GM19395 (cell line): ENCODE results near the gene CDH4.

Source experiments
- ATAC-seq: cut with Tn5 transposase; IDR thresholded peaks from one replicate; pipeline ENCODE4 v1.9.1; 2021; ENCODE audit warnings: mild to moderate bottlenecking, moderate library complexity; ENCODE audit not compliant: unreplicated experiment

The CDH4 gene

DNA sequence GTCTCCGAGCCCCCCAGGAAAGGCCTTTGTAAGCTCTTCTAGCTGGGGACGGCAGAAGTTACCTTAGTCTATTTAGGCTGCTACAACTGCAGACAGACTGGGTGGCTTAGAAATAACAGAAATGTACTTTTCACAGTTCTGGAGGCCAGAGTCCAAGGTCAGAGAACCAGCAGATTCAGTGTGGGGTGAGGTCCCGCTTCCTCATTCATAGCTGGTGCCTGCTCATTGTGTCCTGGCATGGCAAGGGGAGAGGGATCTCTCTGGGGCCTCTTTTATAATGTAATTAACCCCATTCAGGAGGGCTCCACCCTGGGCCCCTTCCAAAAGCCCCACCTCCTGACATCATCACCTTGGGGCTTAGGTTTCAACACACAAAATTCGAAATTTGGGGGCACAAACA, 315.1 kb downstream of the CDH4 start:
- no peak for ATAC-seq

DNA sequence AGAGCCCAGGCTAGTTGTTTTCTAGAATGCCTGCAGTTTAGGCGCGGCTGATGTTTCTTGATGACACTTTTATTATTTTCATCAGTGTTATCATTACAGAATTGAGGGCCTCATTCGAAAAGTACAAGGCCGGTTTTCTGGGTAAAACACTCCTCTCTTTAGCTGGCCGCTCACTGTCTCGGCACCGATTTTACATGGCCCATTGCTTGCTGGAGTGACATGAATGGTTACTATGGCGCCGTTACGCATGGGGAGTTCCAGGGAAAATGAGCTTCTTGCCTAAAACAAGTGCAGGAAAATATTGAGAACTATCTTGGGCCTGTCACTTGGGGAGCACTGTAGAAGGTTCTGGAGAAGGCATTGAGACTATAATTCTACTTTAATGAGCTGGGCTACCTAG, 317.8 kb downstream of the CDH4 start:
- ATAC-seq = no peak

DNA sequence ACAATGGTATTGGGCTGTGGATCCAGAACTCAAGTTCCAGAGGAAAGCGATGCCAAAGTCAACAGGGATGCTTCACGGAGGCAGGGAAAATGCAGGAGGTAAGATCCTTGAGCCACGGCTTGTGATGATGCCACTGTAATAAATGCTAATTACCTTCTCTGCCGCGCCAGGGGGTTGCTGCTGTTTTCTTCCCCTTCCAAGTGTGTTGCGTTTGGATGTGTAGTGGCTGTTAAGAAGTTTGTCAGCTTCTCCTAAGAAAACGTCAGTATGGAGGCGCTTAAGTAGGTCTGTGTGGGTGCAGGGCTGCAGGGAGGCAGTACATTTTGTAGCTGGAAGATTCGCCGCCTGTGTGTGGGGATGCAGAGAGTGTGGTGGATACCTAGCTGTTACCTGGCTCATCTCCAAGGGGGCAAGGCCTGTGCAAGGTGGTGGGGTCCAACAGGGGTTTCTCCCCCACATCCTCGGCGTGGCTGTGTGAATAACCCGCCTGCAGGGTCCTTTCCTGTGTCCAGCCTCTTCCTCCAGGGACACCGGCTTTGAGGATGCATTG, 318.7 kb downstream of the CDH4 start:
- no peak for ATAC-seq

DNA sequence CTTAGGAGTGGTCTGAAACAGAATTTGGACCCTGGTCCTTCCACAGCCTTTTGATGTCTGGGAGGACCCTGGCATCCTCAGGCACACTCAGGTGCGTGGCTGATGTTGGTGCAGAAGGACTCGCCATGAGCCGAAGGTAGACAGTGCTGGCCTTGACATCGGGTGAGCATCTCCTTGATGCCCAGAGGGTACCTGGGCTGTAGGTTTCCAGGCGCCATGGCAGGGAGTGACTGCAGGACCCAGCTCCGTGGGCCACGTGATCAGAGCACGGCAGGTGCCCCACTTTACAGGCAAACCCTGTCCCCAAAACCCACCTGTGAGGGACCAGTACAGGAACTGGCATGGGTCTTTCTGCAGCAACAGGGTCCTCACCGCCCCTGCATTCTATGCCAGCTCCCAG, 319.2 kb downstream of the CDH4 start:
- ATAC-seq = no peak

DNA sequence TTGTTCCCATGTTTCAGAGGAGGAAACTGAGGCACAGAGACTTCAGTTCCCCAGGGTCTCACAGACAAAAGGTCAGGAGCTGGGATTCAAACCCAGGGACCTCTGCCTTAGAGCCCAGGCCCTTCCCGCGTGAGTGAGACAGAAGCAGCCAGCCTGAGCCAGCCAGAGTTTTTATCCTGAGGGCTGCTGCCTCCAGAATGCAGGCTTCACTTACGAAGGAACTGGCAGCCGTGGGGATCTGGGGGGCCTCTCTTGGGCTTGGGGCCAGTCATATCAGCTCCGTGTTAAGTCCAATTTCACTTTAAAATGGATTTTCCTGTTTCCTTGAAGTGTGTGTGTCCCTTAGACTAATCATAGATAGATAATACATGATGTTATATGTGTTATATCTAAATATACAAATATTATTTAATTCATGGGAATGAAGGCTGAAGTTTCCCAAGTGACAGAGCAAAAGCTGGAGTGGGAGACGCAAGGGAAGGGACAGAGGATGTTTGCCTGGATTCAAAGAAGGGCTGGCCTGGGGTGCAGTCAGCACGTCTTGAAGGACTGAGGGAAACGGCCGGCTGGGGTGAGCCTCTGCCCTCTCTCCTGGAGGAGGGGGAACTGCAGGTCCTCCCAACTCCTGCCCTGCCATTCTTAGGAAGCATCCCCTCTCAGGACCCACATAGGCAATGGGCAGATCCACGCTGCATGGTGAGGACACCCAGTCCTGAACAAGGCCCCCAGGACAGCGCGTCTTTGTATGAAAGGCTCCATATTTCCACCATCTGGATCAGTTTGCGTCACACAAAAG, 320.1 kb downstream of the CDH4 start:
- ATAC-seq = no peak

DNA sequence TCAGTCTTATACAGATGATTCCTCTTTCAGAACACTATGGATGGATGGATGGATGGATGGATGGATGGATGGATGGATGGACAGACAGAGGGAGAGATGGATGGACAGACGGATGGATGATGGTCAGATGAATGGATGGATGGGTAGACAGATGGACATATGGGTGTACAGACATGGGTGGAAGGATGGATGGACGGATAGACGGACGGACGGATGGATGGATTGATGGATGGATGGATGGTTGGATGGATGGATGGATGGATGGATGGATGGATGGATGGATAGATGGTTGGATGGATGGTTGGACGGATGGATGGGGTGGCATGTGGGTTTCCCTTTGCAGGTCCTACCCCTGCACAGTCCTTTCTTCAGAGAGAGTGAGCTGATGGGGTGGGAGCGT, 320.7 kb downstream of the CDH4 start:
- no peak for ATAC-seq

DNA sequence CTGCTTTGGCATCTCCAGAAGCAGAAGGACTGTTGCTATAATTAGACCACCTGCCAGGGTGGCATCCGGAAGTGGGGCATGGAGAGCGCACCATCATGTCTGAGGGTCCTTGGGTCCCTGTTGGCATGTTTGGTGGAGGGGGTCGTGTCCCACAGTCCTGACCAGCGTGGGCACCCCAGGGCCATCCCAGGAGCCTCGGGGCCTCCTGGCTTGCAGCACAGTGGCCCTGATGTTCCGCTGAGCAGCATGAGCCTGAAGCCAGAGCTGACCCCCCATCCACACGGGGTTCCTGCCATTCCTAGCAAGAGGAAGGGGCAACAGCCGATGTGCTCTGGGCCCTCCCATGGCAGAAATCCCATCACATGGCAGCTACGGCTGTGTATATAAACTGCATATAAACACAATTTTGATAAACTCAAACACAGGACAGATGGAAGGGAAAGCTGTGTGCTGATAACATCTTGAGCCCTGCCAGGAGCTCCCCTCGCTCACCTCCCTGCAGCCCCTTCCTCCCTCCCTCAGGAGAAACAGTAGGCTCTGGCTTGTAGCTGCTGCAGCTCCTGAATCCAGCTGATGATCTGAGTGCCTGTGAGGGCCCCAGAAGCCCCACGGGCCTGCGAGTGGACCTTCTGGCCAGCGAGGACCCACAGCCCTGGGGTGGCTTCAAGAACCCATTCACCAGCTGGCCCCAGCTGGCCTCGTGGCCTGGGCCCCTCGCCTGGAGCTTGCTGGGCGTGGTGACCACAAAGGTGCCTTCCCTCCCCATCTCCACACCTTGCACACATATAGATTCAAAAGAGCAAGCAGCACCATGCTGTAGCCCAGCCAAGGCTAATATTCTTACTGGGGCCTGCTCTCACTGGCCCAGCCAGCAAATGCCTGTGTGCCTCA, 321.6 kb downstream of the CDH4 start:
- no peak for ATAC-seq

DNA sequence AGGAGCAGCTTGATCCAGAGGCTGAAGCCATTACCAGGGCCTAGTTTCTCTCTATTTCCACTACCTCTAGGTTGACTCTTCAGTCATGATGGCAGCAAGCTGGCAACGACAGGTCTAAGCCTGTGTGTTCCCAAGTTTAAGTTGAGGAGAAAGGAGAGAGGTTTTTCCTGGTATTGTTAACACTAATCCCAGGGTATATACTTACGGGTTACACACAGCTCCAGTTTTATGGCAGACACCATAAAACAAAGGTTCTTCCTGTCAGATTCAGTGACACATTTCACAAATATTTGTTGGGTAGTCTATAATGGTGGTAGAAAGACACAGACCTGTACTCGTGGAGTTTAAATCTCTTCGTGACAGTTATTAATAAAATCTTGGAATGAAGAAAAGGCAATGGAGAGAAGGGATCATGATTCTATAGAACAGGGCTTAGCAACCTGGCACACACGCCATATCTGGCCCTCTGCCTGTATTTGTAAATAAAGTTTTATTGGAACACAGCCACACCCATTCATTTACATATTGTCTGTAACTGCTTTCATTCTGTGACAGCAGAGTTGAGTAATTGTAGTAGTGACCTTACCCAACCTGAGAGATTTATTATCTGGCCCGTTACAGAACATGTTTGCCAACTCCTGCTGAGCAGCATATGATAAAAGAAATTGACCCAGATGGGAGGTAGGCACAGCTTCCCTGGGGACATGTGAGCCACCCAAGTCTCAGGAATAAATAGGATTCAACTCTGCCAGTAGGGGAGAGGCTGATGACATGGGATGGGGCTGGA, 323.3 kb downstream of the CDH4 start:
- no peak for ATAC-seq

DNA sequence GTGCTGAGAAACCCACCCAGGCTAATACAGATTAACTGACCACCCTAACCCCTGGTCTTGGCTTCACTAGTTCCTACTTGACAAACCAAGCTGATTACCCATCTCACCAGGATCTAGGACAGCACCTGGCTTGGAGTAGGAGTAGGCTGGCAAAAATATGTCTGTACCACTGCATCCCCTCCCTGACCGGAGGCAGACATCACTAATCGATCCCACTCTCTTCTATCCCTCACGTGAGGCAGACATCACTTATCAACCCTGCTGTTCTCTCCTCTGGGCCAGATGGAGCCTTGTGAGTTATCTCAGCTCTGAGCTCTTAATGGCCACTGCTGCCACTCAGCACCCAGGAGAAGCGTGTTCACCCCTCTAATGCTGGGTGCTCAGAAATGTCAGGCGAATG, 324.3 kb downstream of the CDH4 start:
- no peak for ATAC-seq

DNA sequence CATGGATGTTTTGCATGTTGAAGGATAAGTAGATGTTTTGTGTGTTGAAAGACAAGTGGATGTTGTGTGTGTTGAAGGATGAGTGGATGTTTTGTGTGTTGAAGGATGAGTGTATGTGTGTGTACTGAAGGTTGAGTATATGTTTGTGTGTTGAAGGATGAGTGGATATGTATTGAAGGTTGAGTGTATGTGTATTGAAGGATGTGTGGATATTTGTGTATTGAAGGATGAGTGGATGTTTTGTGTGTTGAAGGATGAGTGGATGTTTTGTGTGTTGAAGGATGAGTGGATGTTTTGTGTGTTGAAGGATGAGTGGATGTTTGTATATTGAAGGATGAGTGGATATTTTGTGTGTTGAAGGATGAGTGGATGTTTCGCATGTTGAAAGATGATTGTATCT, 325.0 kb downstream of the CDH4 start:
- no peak for ATAC-seq

DNA sequence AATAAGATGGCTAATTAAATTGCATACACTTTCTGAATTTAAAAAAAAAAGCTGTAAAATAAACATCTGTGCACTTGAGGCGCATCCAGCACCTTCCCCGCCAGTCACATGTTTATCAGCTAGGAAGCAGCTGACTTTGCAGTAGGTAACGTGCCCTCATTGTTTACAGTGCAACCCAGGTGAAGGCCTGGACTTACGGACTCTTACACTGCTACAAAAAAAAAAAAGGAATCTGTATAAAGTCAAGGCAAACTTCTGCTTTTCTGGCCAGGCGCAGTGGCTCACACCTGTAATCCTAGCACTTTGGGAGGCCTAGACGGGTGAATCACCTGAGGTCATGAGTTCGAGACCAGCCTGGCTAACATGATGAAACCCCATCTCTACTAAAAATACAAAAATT, 327.8 kb downstream of the CDH4 start:
- ATAC-seq = no peak

DNA sequence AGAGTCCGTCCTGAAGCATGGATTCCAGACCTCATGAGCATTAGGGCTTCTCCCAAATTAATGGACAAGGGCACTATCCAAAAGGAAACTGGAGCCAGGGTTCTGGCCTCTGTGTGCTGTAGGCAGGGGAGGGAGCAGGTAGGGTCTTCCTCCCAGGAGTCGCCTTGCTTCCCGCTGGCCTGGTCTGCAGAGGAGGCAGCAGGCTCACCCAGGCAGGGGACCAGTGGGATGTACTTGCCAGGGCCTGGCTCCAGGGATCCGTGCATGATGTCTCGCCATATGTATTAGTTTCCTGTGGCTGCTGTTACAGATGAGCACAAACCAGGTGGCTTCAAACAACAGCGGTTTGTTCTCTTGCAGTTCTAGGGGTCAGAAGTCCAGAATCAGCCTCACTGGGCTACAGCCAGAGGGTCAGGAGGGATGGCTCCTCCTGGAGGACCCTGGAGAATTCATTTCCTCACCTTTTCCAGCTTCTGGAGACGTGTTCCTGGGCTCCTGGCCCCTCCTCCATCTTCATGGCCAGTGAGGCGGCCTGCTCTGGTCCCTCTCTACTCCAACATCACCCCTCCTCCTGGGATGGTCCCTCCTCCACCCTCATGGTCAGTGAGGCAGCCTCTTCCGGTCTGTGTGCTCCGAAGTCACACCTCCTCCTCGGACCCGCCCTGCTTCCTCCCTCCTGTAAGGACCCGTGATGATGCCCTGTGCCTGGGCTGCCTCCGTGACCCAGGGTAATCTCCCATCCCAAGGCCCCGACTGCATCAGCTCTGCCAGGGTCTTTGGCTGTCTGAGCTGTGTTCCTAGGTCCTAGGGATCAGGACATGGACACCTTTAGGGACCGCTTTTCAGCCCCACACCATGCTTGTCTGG, 329.1 kb downstream of the CDH4 start:
- no peak for ATAC-seq

DNA sequence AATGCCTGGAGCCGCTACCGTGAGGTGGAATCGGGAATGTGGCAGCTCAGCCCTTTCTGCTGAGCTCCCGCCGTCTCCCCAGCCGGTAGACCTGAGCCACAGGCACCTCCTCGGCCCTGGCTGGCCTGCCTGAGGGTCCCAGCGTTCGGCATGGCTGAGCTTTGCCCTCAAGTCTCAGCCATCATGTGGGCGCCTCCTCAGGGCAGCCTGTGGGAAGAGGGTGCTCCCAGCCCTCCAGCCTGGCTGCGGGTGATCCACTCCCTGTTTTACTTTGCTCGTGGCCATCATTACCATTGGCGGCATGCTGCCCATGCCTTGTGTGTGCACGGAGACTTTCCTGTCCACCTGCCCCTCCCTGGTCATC, 329.7 kb downstream of the CDH4 start:
- ATAC-seq = no peak

DNA sequence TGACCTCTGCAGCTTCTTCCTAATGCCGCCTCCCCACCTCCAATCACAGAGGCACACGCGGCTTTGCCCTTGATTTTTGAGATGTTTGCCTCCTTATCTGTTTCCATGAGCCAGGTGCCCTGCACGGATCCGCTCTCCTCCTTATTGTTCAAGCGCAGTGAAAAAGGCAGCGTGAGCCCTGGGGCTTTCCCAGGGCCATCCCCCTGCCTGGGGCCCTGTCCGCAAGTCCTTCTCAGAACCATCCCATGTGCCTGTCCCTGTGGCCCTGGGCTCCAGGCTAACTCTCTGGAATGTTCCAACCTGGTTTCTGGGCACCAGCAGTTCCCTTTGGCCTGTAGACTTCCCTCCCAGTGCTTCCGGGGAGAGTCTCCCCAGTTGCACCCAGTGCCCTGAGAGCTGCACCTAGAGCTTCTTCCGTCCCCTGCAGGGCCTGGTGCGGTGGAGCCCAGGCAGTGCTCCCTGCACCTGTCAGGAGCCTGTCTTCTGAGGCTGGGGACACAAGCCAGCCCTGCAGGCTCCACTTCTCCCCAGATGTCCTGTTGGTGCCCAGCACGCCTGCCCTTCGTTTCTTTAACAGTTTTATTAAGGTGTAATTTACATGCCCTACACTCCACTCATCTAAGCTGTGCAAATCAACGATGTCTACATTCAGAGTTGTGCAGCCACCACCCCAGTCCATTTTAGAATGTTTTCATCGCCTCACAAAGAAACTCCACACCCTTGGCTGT, 330.3 kb downstream of the CDH4 start:
- no peak for ATAC-seq

DNA sequence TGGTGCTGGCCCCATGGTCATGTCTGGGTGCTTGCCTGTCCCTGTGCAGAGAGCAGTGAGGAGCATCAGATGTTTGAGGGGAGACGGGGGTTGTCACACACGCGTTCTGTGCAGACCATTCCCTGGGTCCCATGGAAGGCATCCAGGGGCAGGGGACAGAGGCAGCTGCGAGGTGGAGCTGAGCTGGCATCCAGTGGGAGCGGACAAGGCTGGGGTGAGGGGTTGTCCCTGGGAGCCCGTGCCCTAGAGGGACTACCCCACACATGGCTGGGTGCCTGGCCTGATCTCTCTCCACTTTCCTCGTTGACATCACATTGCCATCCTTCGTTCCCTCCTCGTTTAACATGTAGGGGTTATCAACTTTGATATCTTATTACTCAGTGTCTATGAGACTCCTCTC, 331.3 kb downstream of the CDH4 start:
- ATAC-seq = no peak

DNA sequence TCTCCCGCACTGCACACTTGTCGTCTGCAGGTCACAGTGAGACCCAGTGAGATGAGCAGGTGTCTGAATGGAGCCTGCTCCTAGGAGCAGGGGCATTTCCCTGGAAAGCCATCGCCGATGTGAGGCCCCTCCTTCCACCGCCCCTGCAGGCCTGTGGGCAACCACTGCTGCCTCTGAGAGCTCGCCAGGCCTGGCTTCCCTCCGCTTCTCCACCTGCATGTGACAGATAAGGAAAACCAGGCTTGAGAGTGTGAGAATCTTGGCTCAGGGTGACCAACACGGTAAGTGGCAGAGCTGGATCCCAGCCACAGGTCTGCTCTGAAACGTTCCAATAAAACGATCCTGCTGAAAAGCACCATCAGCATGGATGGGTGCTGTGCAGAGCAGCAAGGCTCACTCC, 332.8 kb downstream of the CDH4 start:
- ATAC-seq = no peak

DNA sequence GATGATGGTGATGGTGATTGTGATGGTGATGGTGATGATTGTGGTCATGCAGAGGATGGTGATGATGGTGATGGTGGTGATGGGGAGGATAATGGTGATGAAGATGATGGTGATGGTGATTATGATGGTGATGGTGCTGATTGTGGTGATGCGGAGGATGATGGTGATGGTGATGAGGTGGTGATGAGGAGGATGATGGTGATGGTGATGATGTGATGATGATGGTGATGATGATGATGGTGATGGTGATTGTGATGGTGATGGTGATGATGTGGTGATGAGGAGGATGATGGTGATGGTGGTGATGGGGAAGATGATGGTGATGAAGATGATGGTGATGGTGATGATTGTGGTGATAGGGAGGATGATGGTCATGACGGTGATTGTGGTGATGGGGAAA, 333.7 kb downstream of the CDH4 start:
- ATAC-seq = no peak

DNA sequence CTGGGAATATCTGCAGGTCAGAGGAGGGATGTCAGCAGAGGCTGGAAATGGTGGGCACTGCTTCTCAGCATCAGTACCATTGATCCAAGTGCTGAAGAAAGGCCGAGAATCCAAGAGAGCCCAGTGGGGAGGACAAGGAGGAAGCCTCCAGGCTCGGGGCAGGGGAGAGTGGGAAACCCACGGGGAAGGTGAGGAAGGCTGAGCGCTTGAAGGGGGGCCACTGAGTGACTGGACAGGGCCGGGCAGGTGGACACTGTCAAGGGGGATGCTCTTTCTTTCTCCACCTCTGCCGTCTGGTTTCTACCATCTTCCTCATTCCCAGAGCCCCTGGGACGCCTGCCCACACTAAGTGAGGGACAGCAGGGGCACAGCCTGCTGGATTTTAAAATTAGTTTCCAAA, 335.0 kb downstream of the CDH4 start:
- no peak for ATAC-seq

DNA sequence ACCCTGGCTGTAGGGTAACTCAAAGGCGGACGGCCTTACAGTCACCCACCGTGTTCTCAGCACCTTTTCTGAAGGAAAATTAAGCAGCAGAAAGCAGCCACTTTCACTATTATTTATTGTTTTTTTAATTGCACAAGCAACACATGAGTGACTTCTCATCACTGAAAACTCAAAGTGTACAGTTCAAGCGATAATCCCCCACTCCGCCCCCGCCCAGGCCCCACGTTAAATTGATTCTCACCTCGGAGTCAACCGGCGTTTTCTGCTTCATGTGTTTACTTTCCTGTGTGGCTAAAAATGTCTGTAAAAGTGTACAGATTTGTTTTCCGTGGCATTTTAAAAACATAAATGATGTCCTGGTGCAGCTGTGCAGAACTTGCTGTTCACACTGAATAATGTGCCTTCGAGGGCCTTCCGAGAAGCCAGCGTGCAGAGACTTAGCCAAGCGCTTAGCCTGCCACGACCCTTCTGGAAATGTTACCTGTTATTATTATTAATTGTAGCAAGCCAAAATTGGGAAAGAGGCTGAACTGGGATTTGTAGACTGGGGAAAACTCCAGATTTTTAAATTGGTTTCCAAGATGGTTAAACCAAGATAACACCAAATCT, 335.7 kb downstream of the CDH4 start:
- no peak for ATAC-seq
